HFF-Myc (cell line): ENCODE results near the gene CARMIL1.

ENCODE experiments used
- DNase-seq: peaks from one replicate; pipeline ENCODE4 v3.0.0-alpha.2; 2011; ENCODE audit warnings: low read depth; ENCODE audit errors: extremely low read depth
- H3K4me3 ChIP-seq: replicated peaks from 2 replicates; pipeline ENCODE4 v1.5.1; 2011; ENCODE audit warnings: low read depth, mild to moderate bottlenecking, control low read depth, low read length
- CTCF ChIP-seq: IDR thresholded peaks from 2 replicates; pipeline ENCODE4 v1.5.1; 2012; ENCODE audit warnings: mild to moderate bottlenecking, low read depth, low read length, control low read depth; ENCODE audit errors: missing control alignments

Gene CARMIL1

GRCh38 chr6:25342802-25343201 is 63.6 kb downstream of the CARMIL1 start:
- H3K4me3 ChIP-seq, result no peak overlapping the region
- no peak for TF ChIP-seq CTCF
- no peak for DNase-seq

- no peak overlapping the region for H3K4me3 ChIP-seq
- DNase-seq, result no peak
- no peak for TF ChIP-seq CTCF
These were observed 64.8 kb downstream of the CARMIL1 start for GRCh38 chr6:25343984-25344383.

- H3K4me3 ChIP-seq, result no peak overlapping the region
- no peak for TF ChIP-seq CTCF
- no peak for DNase-seq
These were observed 65.7 kb downstream of the CARMIL1 start for GRCh38 chr6:25344827-25345226.

GRCh38 chr6:25346064-25346463 is 66.9 kb downstream of the CARMIL1 start:
- DNase-seq, result no peak
- H3K4me3 ChIP-seq, result no peak overlapping the region
- TF ChIP-seq CTCF, result no peak

GRCh38 chr6:25350573-25350972 is 71.4 kb downstream of the CARMIL1 start:
- no peak for DNase-seq

GRCh38 chr6:25351485-25351884 is 72.3 kb downstream of the CARMIL1 start:
- H3K4me3 ChIP-seq, result no peak overlapping the region
- no peak for TF ChIP-seq CTCF
- no peak for DNase-seq

More at GRCh38 chr6:25350573-25350972, 71.4 kb downstream of the CARMIL1 start:
- no peak for TF ChIP-seq CTCF
- no peak overlapping the region for H3K4me3 ChIP-seq

- TF ChIP-seq CTCF, result no peak
- no peak for DNase-seq
- H3K4me3 ChIP-seq, result no peak overlapping the region
These were observed 73.1 kb downstream of the CARMIL1 start for GRCh38 chr6:25352285-25352684.
